GM21528 (cell line): ENCODE results near the gene KRTAP12-1.
"Not testable (repeated sequence)": the region's sequence is repeated elsewhere in the genome, so short reads cannot be mapped to it uniquely, and the experiment has no call there.

ENCODE experiments used
- ATAC-seq: cut with Tn5 transposase; IDR thresholded peaks from one replicate; pipeline ENCODE4 v1.9.1; 2021; ENCODE audit warnings: mild to moderate bottlenecking, moderate library complexity; ENCODE audit not compliant: unreplicated experiment, low FRiP score

The KRTAP12-1 gene

GRCh38 chr21:44671911-44672310 lies 10.1 kb downstream of the KRTAP12-1 start:
- ATAC-seq: no peak

- no peak for ATAC-seq
These were observed 11.1 kb downstream of the KRTAP12-1 start for GRCh38 chr21:44670642-44671432.

GRCh38 chr21:44667612-44668011 lies 14.4 kb downstream of the KRTAP12-1 start:
- ATAC-seq: no peak

- no peak for ATAC-seq
These were observed 15.3 kb downstream of the KRTAP12-1 start, which contains the start of gene KRTAP12-2 for GRCh38 chr21:44666401-44667320. Gene KRTAP12-2, minus strand, starts transcription at chr21:44666927. Its CDS starts 41 bp downstream, at chr21:44666886.

GRCh38 chr21:44664691-44665090 lies 17.3 kb downstream of the KRTAP12-1 start:
- ATAC-seq: no peak

- ATAC-seq: not testable (repeated sequence)
These were observed 20.4 kb downstream of the KRTAP12-1 start for GRCh38 chr21:44661567-44661966.

- ATAC-seq: no peak
These were observed 22.9 kb downstream of the KRTAP12-1 start for GRCh38 chr21:44658913-44659595.

GRCh38 chr21:44658541-44658910 lies 23.4 kb downstream of the KRTAP12-1 start:
- ATAC-seq: no peak

- no peak for ATAC-seq
These were observed 24.1 kb downstream of the KRTAP12-1 start, which contains the start of gene KRTAP12-3 for GRCh38 chr21:44657635-44658540. Gene KRTAP12-3, plus strand, starts transcription at chr21:44657932. Its CDS starts 48 bp downstream, at chr21:44657980.

- no peak for ATAC-seq
These were observed 25.1 kb downstream of the KRTAP12-1 start for GRCh38 chr21:44656868-44657267.

GRCh38 chr21:44654576-44655175 lies 27.3 kb downstream of the KRTAP12-1 start, which contains the start of gene KRTAP12-4:
Gene KRTAP12-4, minus strand, starts transcription at chr21:44654659. Its CDS starts 45 bp downstream, at chr21:44654614.
- ATAC-seq: no peak

GRCh38 chr21:44653656-44654575 lies 28.0 kb downstream of the KRTAP12-1 start:
- ATAC-seq: no peak

- ATAC-seq: no peak
These were observed 28.8 kb downstream of the KRTAP12-1 start for GRCh38 chr21:44653123-44653522.

GRCh38 chr21:44650973-44651675 lies 30.8 kb downstream of the KRTAP12-1 start:
- ATAC-seq: no peak

GRCh38 chr21:44650265-44650972 lies 31.5 kb downstream of the KRTAP12-1 start:
- ATAC-seq: no peak

GRCh38 chr21:44649521-44650100 lies 32.4 kb downstream of the KRTAP12-1 start:
- ATAC-seq: no peak
